HepG2 (cell line): ENCODE measurements around the gene DOCK1.

ENCODE experiments used
- CEBPG ChIP-seq: IDR thresholded peaks from 2 replicates; pipeline ENCODE4 v1.6.1; 2016
- FIP1L1 ChIP-seq: fragments of 200-400 bp; formaldehyde crosslinking; IDR thresholded peaks from 2 replicates; pipeline ENCODE4 v1.6.1; 2018; ENCODE audit warnings: low read depth, mild to moderate bottlenecking, low read length, moderate library complexity, borderline replicate concordance; ENCODE audit not compliant: insufficient read depth
- HOXA7 ChIP-seq: sonication (generic); formaldehyde crosslinking; IDR thresholded peaks from 2 replicates; pipeline ENCODE4 v1.8.1; 2022; ENCODE audit warnings: mild to moderate bottlenecking, missing genetic modification reagents, moderate library complexity
- MZF1 ChIP-seq: sonication (generic); formaldehyde crosslinking; IDR thresholded peaks from 2 replicates; pipeline ENCODE4 v1.8.1; 2023; ENCODE audit warnings: mild to moderate bottlenecking, missing genetic modification reagents, borderline replicate concordance
- NFKBIZ ChIP-seq: IDR thresholded peaks from 2 replicates; pipeline ENCODE4 v1.6.1; 2018; ENCODE audit warnings: missing genetic modification reagents, missing compliant biosample characterization
- POLR2A ChIP-seq, 2 experiments: IDR thresholded peaks; 2 replicates each; pipeline ENCODE4 v1.6.1; 2011; ENCODE audit warnings: low read depth in 2 of 2, low read length in 2 of 2, mild to moderate bottlenecking in 1 of 2, moderate library complexity in 1 of 2; ENCODE audit not compliant: insufficient read depth in 1 of 2
- TF ChIP-seq, protein P1 (sequence below): sonication (generic); formaldehyde crosslinking; IDR thresholded peaks from 2 replicates; pipeline ENCODE4 v1.5.0; 2020; ENCODE audit warnings: mild to moderate bottlenecking, missing genetic modification reagents, moderate library complexity
- TF ChIP-seq, protein P2 (sequence below): sonication (generic); formaldehyde crosslinking; IDR thresholded peaks from 2 replicates; pipeline ENCODE4 v1.5.0; 2020; ENCODE audit warnings: missing genetic modification reagents
- TF ChIP-seq, protein P3 (sequence below): IDR thresholded peaks from 2 replicates; pipeline ENCODE4 v1.6.1; 2016; ENCODE audit warnings: mild to moderate bottlenecking, missing biosample characterization, missing genetic modification reagents

DNA sequence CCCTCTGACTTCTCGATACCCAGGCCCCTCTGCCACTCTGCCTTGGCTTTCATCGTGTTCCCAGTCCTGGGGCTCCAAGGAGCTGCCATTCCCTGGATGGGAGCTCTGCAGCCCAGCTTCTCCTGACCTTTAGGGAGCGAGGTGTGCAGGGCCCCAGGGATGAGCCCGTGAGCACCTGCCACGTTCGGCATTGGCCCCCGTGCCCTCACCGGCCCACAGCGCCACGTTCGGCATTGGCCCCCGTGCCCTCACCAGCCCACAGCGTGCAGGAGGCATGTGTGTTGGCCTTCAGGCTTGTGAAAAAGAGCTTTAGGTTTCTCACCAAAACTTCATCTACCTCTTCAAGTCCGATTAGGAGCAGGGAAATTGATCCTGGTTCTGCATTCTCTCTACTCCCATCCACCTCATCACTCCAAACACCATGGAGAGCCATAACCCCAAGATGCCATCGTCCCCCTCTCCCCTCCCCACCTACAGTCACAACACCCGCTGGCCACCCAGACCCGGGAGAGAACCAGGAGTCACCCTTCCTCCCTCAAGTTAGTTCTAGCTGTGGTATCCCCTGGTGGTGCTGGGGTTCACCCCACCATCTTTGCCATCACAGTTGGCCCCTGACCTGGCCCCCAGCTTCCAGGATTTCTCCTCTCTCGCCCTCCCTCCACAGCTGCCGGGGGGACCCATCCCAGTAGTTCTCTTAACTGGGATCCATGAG lies 524.5 kb downstream of the DOCK1 start:
- TF ChIP-seq HOXA7 (CRISPR knock-in tag) (no peak), NFKBIZ (CRISPR knock-in tag) (no peak), FIP1L1 (no peak), POLR2A (IDR thresholded peaks at IDR 0.05; ENCODE audit: insufficient read depth in 1 of 2, low read depth in 2 of 2, low read length in 2 of 2) (no peak), MZF1 (CRISPR knock-in tag) (no peak), CEBPG (no peak)
- TF ChIP-seq, protein P1, sequence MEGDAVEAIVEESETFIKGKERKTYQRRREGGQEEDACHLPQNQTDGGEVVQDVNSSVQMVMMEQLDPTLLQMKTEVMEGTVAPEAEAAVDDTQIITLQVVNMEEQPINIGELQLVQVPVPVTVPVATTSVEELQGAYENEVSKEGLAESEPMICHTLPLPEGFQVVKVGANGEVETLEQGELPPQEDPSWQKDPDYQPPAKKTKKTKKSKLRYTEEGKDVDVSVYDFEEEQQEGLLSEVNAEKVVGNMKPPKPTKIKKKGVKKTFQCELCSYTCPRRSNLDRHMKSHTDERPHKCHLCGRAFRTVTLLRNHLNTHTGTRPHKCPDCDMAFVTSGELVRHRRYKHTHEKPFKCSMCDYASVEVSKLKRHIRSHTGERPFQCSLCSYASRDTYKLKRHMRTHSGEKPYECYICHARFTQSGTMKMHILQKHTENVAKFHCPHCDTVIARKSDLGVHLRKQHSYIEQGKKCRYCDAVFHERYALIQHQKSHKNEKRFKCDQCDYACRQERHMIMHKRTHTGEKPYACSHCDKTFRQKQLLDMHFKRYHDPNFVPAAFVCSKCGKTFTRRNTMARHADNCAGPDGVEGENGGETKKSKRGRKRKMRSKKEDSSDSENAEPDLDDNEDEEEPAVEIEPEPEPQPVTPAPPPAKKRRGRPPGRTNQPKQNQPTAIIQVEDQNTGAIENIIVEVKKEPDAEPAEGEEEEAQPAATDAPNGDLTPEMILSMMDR = no peak
- TF ChIP-seq, protein P2, sequence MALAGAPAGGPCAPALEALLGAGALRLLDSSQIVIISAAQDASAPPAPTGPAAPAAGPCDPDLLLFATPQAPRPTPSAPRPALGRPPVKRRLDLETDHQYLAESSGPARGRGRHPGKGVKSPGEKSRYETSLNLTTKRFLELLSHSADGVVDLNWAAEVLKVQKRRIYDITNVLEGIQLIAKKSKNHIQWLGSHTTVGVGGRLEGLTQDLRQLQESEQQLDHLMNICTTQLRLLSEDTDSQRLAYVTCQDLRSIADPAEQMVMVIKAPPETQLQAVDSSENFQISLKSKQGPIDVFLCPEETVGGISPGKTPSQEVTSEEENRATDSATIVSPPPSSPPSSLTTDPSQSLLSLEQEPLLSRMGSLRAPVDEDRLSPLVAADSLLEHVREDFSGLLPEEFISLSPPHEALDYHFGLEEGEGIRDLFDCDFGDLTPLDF = no peak
- TF ChIP-seq, protein P3, sequence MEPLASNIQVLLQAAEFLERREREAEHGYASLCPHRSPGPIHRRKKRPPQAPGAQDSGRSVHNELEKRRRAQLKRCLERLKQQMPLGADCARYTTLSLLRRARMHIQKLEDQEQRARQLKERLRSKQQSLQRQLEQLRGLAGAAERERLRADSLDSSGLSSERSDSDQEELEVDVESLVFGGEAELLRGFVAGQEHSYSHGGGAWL (CRISPR knock-in tag) = no peak
